Coronary artery (tissue), 2 donors: Measurements from ENCODE around the gene CCL3.

Experiments used
- DNase-seq: peaks from one replicate; pipeline ENCODE4 v3.0.0-alpha.2; 2017; ENCODE audit warnings: low spot score
- H3K27ac ChIP-seq, 2 donors: fragments of 200-600 bp; sonication (generic); one replicate each; pipeline ENCODE4 v1.5.1; 2016 to 2019
- H3K4me3 ChIP-seq: fragments of 200-600 bp; sonication (generic); 2 replicates; pipeline ENCODE4 v1.5.1; 2016; ENCODE audit warnings: mild to moderate bottlenecking, moderate library complexity
- CTCF ChIP-seq: fragments of 200-600 bp; sonication (generic); IDR thresholded peaks from one replicate; pipeline ENCODE4 v1.5.1; 2019; ENCODE audit warnings: antibody characterized with exemption

CCL3 gene

GRCh38 chr17:36057911-36058310, 32.0 kb downstream of the CCL3 start:
- H3K27ac ChIP-seq: no peak overlapping the region
- H3K4me3 ChIP-seq: no peak overlapping the region
- no peak for TF ChIP-seq CTCF
- DNase-seq: no peak

- DNase-seq: no peak
- TF ChIP-seq CTCF: no peak
- Histone ChIP-seq H3K4me3 (no peak overlapping the region), H3K27ac (no peak overlapping the region)
Observed at GRCh38 chr17:36055921-36056520, 33.9 kb downstream of the CCL3 start.

GRCh38 chr17:36055171-36055570, 34.8 kb downstream of the CCL3 start:
- TF ChIP-seq CTCF: no peak
- Histone ChIP-seq H3K4me3 (no peak overlapping the region), H3K27ac (no peak overlapping the region)
- DNase-seq: no peak

GRCh38 chr17:36049643-36050042, 40.3 kb downstream of the CCL3 start:
- no peak for TF ChIP-seq CTCF
- DNase-seq: no peak
- Histone ChIP-seq H3K4me3 (no peak overlapping the region), H3K27ac (no peak overlapping the region)

GRCh38 chr17:36048066-36048465, 41.9 kb downstream of the CCL3 start:
- Histone ChIP-seq H3K27ac (no peak overlapping the region), H3K4me3 (no peak overlapping the region)
- TF ChIP-seq CTCF: no peak
- no peak for DNase-seq
